Thyroid gland (tissue), 4 donors: Measurements from ENCODE around the gene NSG1. TPM values are rescaled to one million over a fixed set of nuclear protein-coding genes. Genes with fewer than 3 reads are reported as not detected.

Experiments
- DNase-seq, 2 donors: peaks; one replicate each; pipeline ENCODE4 v3.0.0-alpha.2; 2019
- H3K27ac ChIP-seq, 3 donors: fragments of 200-600 bp; sonication (generic); 1 replicate in 2 of 3; 2 replicates in 1 of 3; pipeline ENCODE4 v1.5.1; 2016 to 2019; ENCODE audit warnings: mild to moderate bottlenecking in 1 of 3, moderate library complexity in 1 of 3
- H3K27me3 ChIP-seq: fragments of 200-600 bp; sonication (generic); one replicate; pipeline ENCODE4 v1.5.1; 2019
- H3K36me3 ChIP-seq, 2 donors: fragments of 200-600 bp; sonication (generic); one replicate each; pipeline ENCODE4 v1.5.1; 2016 to 2019
- H3K4me1 ChIP-seq, 2 donors: fragments of 200-600 bp; sonication (generic); one replicate each; pipeline ENCODE4 v1.5.1; 2017 to 2019
- H3K4me3 ChIP-seq, 3 donors: fragments of 200-600 bp; sonication (generic); replicated peaks in 1 of 3; 1 replicate in 2 of 3; 2 replicates in 1 of 3; pipeline ENCODE4 v1.5.1; 2016; ENCODE audit warnings: mild to moderate bottlenecking in 1 of 3
- H3K9me3 ChIP-seq: fragments of 200-600 bp; sonication (generic); one replicate; pipeline ENCODE4 v1.5.1; 2017
- POLR2A ChIP-seq, 2 donors: fragments of 450-650 bp; IDR thresholded peaks; one replicate each; pipeline ENCODE4 v1.6.1; 2017; ENCODE audit warnings: antibody characterized with exemption in 2 of 2, mild to moderate bottlenecking in 2 of 2, moderate library complexity in 1 of 2
- WGBS, 2 donors: methylation state at CpG; one replicate each; pipeline ENCODE4 v1.1.5; 2017; 5-methylcytosine and 5-hydroxymethylcytosine counted together
- intact Hi-C: fragments of 100-400 bp; cut with DNase I; formaldehyde crosslinking; loops from one replicate; pipeline ENCODE4 v1.15.1; 2023
- total RNA-seq, 4 donors: library from RNA; depleted of rRNA; stranded (reverse); fragments of >200 nt; gene quantifications; one replicate each; pipeline ENCODE4 v1.2.3, GENCODE V29; 2016
- TF ChIP-seq, protein P1 (sequence below), 6 experiments: fragments of 200-600 bp in 3 of 6; fragments of 450-650 bp in 3 of 6; sonication (generic) in 3 of 6; IDR thresholded peaks; one replicate each; pipeline ENCODE4 v1.5.1; 2016 to 2019; ENCODE audit warnings: antibody characterized with exemption in 6 of 6, mild to moderate bottlenecking in 2 of 6, inconsistent platforms in 1 of 6, moderate library complexity in 1 of 6

The NSG1 gene
- total RNA-seq, 4 donors from 2014 or later, result 0.40 to 0.44 TPM; not detected in 2

DNA sequence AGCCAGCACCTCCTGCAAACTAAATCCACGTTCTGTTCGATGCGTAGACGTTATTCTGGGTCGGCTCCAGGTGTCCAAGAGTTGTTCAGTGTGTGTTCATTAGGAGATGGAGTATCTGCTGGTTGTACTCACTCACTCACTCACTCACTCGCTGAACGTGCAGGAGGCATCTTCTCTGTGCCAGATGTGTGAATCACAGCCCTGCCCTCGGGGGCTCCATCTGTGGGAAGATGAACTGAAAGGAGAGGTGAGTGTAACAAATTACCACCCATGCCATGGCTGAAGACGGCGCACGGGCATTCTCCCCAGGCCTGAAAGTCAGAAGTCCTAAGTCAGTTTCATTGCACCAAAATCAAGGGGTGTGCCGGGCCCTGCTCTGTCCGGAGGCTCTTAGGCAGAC, 16.1 kb downstream of the NSG1 start:
- intact Hi-C loops, result no loop called here
- H3K27ac ChIP-seq, result no peak overlapping the region

GRCh38 chr4:4405358-4405962, 18.6 kb downstream of the NSG1 start:
- DNase-seq, result no peak
- intact Hi-C loops, result no loop called here
- Histone ChIP-seq H3K4me1 (no peaks in the 10 kb centered on the region), H3K36me3 (no peaks in the 10 kb centered on the region), H3K27me3 (no peaks in the 10 kb centered on the region), H3K4me3 (no peak overlapping the region), H3K9me3 (no peaks in the 10 kb centered on the region), H3K27ac (no peak overlapping the region)
- 77 to 90% methylated on average over 12 to 15 of the region's 15 CpGs for WGBS, 2 donors
- no peak for TF ChIP-seq POLR2A (IDR thresholded peaks at IDR 0.05)
- TF ChIP-seq, protein P1, sequence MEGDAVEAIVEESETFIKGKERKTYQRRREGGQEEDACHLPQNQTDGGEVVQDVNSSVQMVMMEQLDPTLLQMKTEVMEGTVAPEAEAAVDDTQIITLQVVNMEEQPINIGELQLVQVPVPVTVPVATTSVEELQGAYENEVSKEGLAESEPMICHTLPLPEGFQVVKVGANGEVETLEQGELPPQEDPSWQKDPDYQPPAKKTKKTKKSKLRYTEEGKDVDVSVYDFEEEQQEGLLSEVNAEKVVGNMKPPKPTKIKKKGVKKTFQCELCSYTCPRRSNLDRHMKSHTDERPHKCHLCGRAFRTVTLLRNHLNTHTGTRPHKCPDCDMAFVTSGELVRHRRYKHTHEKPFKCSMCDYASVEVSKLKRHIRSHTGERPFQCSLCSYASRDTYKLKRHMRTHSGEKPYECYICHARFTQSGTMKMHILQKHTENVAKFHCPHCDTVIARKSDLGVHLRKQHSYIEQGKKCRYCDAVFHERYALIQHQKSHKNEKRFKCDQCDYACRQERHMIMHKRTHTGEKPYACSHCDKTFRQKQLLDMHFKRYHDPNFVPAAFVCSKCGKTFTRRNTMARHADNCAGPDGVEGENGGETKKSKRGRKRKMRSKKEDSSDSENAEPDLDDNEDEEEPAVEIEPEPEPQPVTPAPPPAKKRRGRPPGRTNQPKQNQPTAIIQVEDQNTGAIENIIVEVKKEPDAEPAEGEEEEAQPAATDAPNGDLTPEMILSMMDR (IDR thresholded peaks at IDR 0.05), result no peak

More for the DNA sequence above, 16.1 kb downstream of the NSG1 start:
- Histone ChIP-seq H3K27me3 (no peaks in the 10 kb centered on the region), H3K36me3 (no peaks in the 10 kb centered on the region), H3K4me3 (no peak overlapping the region), H3K9me3 (no peaks in the 10 kb centered on the region), H3K4me1 (no peaks in the 10 kb centered on the region)
- TF ChIP-seq, protein P1 (IDR thresholded peaks at IDR 0.05), result no peak
- no peak for TF ChIP-seq POLR2A (IDR thresholded peaks at IDR 0.05)
- WGBS, 2 donors, result 75 to 79% methylated on average over 13 of the region's 13 CpGs
- DNase-seq, result no peak

DNA sequence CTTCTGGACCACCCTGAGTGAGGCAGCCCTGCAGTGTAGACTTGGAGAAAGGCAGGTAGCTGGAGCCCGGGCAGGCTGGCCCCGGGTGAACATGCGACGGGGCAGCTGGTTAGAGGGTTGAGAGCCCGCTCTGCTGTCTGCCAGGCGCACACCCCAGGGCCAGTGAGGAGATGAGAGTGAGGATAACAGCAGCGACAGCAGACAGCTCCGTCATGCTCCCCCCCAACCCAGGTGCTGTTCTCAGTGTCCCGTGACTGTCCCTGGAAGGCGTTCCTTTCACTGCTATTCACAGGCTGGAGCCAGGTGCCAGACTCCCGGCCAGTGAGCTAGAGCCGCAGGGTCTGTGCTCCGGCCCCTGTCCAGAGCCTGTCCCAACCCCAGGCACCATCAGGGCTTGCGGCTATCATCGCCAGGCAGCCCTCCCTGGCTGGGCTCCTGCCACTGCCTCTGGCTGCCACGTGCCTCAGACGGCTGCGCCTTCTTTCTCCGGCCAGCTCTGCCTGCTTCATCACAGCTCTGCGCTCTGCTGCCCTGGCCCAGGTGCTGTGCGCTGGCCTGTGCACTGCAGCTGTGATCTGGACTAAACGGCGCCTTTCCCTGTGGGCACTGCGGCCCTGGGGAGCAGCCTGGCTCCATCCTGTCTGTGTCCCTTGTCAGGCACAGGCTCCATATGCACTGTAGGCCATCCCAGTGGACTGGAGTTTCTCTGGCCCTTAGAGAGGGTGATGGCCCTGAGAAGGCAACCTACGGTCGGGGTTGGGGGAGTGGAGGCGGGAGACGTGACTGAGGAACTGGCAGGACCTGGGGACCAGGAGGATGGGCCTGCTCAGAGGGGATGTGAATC, 19.8 kb downstream of the NSG1 start:
- no peaks in the 10 kb centered on the region for H3K27me3 ChIP-seq
- H3K27ac ChIP-seq, result no peak overlapping the region
- H3K4me1 ChIP-seq, result no peaks in the 10 kb centered on the region
- 58 to 67% methylated on average over 19 to 22 of the region's 28 CpGs for WGBS, 2 donors
- H3K9me3 ChIP-seq, result no peaks in the 10 kb centered on the region
- no peaks in the 10 kb centered on the region for H3K36me3 ChIP-seq
- intact Hi-C loops, result no loop called here
- H3K4me3 ChIP-seq, result no peak overlapping the region
- TF ChIP-seq, protein P1 (IDR thresholded peaks at IDR 0.05), result no peak
- TF ChIP-seq POLR2A (IDR thresholded peaks at IDR 0.05), result no peak
- DNase-seq, result peak in 1 of 2 donors; percentile 27

- WGBS, 2 donors, result 73 to 76% methylated on average over 15 to 18 of the region's 19 CpGs
- intact Hi-C loops, result no loop called here
- no peaks in the 10 kb centered on the region for H3K36me3 ChIP-seq
- no peaks in the 10 kb centered on the region for H3K4me1 ChIP-seq
- no peaks in the 10 kb centered on the region for H3K27me3 ChIP-seq
- no peak for TF ChIP-seq POLR2A (IDR thresholded peaks at IDR 0.05)
- TF ChIP-seq, protein P1 (IDR thresholded peaks at IDR 0.05), result no peak
- DNase-seq, result no peak
- H3K4me3 ChIP-seq, result no peak overlapping the region
- H3K9me3 ChIP-seq, result no peaks in the 10 kb centered on the region
- no peak overlapping the region for H3K27ac ChIP-seq
Measured at GRCh38 chr4:4407299-4408131, 20.6 kb downstream of the NSG1 start.
